SK-N-SH (cell line): Measurements from ENCODE around the gene TMEM39B. TPM values are rescaled to one million over a fixed set of nuclear protein-coding genes. Genes with fewer than 3 reads are reported as not detected.

Experiments
- CTCF ChIA-PET: fragments of 300-600, 350-600 bp; formaldehyde crosslinking; extraction: SDS; loops from one replicate; lab custom pipeline; 2021; lab: Yijun Ruan, JAX
- POLR2A ChIA-PET: fragments of 350-600 bp; sonication (Branson Sonifier 250); formaldehyde crosslinking; extraction: SDS; loops from one replicate; lab custom pipeline; 2020; ENCODE audit warnings: antibody characterized with exemption, inconsistent platforms; lab: Yijun Ruan, JAX
- DNase-seq: peaks from one replicate; pipeline ENCODE4 v3.0.0; 2012
- H2AFZ ChIP-seq: fragments of 200-600 bp; sonication (generic); 2 replicates; pipeline ENCODE4 v1.8.1; 2016; ENCODE audit warnings: antibody characterized with exemption, mild to moderate bottlenecking, low read depth
- H3F3A ChIP-seq: fragments of 200-600 bp; sonication (generic); replicated peaks from 2 replicates; pipeline ENCODE3; 2016; ENCODE audit warnings: antibody characterized with exemption, mild to moderate bottlenecking; ENCODE audit not compliant: insufficient read depth
- H3K27ac ChIP-seq, 2 experiments: fragments of 200-500 bp in 1 of 2; fragments of 200-600 bp in 1 of 2; sonication (Bioruptor generic) in 1 of 2; sonication (generic), shearing (Covaris generic) in 1 of 2; 2 replicates each; pipeline versions ENCODE4 v1.5.1 to v1.6.1; 2014 to 2016; ENCODE audit warnings: low read depth in 2 of 2, inconsistent platforms in 1 of 2, low read length in 1 of 2, mild to moderate bottlenecking in 1 of 2, mixed read lengths in 1 of 2
- H3K27me3 ChIP-seq: fragments of 200-600 bp; sonication (generic), shearing (Covaris generic); 2 replicates; pipeline ENCODE4 v1.6.1; 2016; ENCODE audit warnings: mixed run types; ENCODE audit not compliant: insufficient read depth
- H3K36me3 ChIP-seq, 2 experiments: fragments of 200-500 bp in 1 of 2; fragments of 200-600 bp in 1 of 2; sonication (Bioruptor generic) in 1 of 2; sonication (generic) in 1 of 2; replicated peaks in 1 of 2; 2 replicates each; pipeline versions ENCODE3 to v1.5.1; 2014 to 2016; ENCODE audit warnings: low read length in 1 of 2, mild to moderate bottlenecking in 1 of 2; ENCODE audit not compliant: insufficient read depth in 2 of 2, control insufficient read depth in 1 of 2
- H3K4me1 ChIP-seq, 2 experiments: fragments of 200-500 bp in 1 of 2; fragments of 200-600 bp in 1 of 2; sonication (Bioruptor generic) in 1 of 2; sonication (generic), shearing (Covaris generic) in 1 of 2; 2 replicates each; pipeline versions ENCODE4 v1.5.1 to v1.6.1; 2014 to 2016; ENCODE audit warnings: low read depth in 1 of 2, low read length in 1 of 2, mixed run types in 1 of 2; ENCODE audit not compliant: insufficient read depth in 2 of 2, control insufficient read depth in 1 of 2
- H3K4me2 ChIP-seq: fragments of 200-600 bp; sonication (generic), shearing (Covaris generic); 2 replicates; pipeline ENCODE4 v1.6.1; 2017; ENCODE audit warnings: mixed run types
- H3K4me3 ChIP-seq, 2 experiments: fragments of 200-500 bp in 1 of 2; fragments of 200-600 bp in 1 of 2; sonication (Bioruptor generic) in 1 of 2; sonication (generic), shearing (Covaris generic) in 1 of 2; 2 replicates each; pipeline versions ENCODE4 v1.5.1 to v1.8.1; 2014 to 2016; ENCODE audit warnings: low read depth in 2 of 2, inconsistent platforms in 1 of 2, low read length in 1 of 2, mild to moderate bottlenecking in 1 of 2, mixed read lengths in 1 of 2, moderate library complexity in 1 of 2
- H3K79me2 ChIP-seq: fragments of 200-600 bp; sonication (generic); 2 replicates; pipeline ENCODE4 v1.8.1; 2017; ENCODE audit warnings: mild to moderate bottlenecking; ENCODE audit not compliant: insufficient read depth
- H3K9ac ChIP-seq: fragments of 200-600 bp; sonication (generic); 2 replicates; pipeline ENCODE4 v1.6.1; 2017; ENCODE audit warnings: mixed run types
- H3K9me2 ChIP-seq: fragments of 200-600 bp; sonication (generic); 2 replicates; pipeline ENCODE4 v1.6.1; 2017; ENCODE audit warnings: mixed run types
- H3K9me3 ChIP-seq: fragments of 200-600 bp; sonication (generic); 2 replicates; pipeline ENCODE4 v1.6.1; 2017; ENCODE audit warnings: mixed run types, mild to moderate bottlenecking, moderate library complexity
- H4K20me1 ChIP-seq: fragments of 200-600 bp; sonication (generic); 2 replicates; pipeline ENCODE4 v1.6.1; 2017; ENCODE audit warnings: mild to moderate bottlenecking, mixed run types; ENCODE audit not compliant: insufficient read depth
- EP300 ChIP-seq, 2 experiments: IDR thresholded peaks; 2 replicates each; pipeline versions ENCODE4 v1.4.0 to v1.6.1; 2012; ENCODE audit warnings: borderline replicate concordance in 1 of 2, low read depth in 1 of 2, low read length in 1 of 2
- EZH2phosphoT487 ChIP-seq: fragments of 200-600 bp; sonication (generic); IDR thresholded peaks from 2 replicates; pipeline ENCODE4 v1.6.1; 2017; ENCODE audit warnings: low read depth, mixed run types, mild to moderate bottlenecking, antibody characterized with exemption, moderate library complexity, borderline replicate concordance
- GABPA ChIP-seq: IDR thresholded peaks from 2 replicates; pipeline ENCODE4 v1.4.0; 2012; ENCODE audit warnings: low read depth, mild to moderate bottlenecking
- IRF3 ChIP-seq: fragments of 150-350 bp; IDR thresholded peaks from 2 replicates; pipeline ENCODE4 v1.6.1; 2016; ENCODE audit warnings: mild to moderate bottlenecking, low read depth, low read length
- MEF2A ChIP-seq: IDR thresholded peaks from 2 replicates; pipeline ENCODE4 v1.4.0; 2012; ENCODE audit warnings: low read depth, borderline replicate concordance
- MXI1 ChIP-seq: IDR thresholded peaks from 2 replicates; pipeline ENCODE4 v1.6.1; 2012; ENCODE audit warnings: mild to moderate bottlenecking, low read depth, low read length, improper control_type of control experiment
- NRF1 ChIP-seq: IDR thresholded peaks from 2 replicates; pipeline ENCODE4 v1.6.1; 2012; ENCODE audit warnings: low read depth, mild to moderate bottlenecking, low read length
- RCOR1 ChIP-seq: fragments of 150-350 bp; IDR thresholded peaks from 2 replicates; pipeline ENCODE4 v1.6.1; 2017; ENCODE audit warnings: antibody characterized with exemption, low read length
- RXRA ChIP-seq: IDR thresholded peaks from 2 replicates; pipeline ENCODE4 v1.4.0; 2012; ENCODE audit warnings: low read depth, mild to moderate bottlenecking, borderline replicate concordance
- SMC3 ChIP-seq: IDR thresholded peaks from 2 replicates; pipeline ENCODE4 v1.6.1; 2012; ENCODE audit warnings: low read depth, low read length, improper control_type of control experiment
- TAF1 ChIP-seq: IDR thresholded peaks from 2 replicates; pipeline ENCODE4 v1.6.1; 2012; ENCODE audit warnings: low read depth, mild to moderate bottlenecking, low read length, moderate library complexity, borderline replicate concordance
- YY1 ChIP-seq: IDR thresholded peaks from 2 replicates; pipeline ENCODE4 v1.4.0; 2012; ENCODE audit warnings: low read depth, mild to moderate bottlenecking
- WGBS: methylation state at CpG from one replicate; pipeline ENCODE4 v1.1.6; 2017; ENCODE audit warnings: low lambda C conversion rate; 5-methylcytosine and 5-hydroxymethylcytosine counted together
- polyA plus RNA-seq, 3 experiments: library from polyadenylated mRNA; depleted of rRNA; stranded (reverse); fragments of >200 nt; gene quantifications; 2 replicates each; pipeline ENCODE4 v1.2.3, GENCODE V29; 2012
- TF ChIP-seq, protein P1 (sequence below): IDR thresholded peaks from 2 replicates; pipeline ENCODE4 v1.4.0; 2012; ENCODE audit warnings: low read depth
- TF ChIP-seq, protein P2 (sequence below): IDR thresholded peaks from 2 replicates; pipeline ENCODE4 v1.6.1; 2012; ENCODE audit warnings: mild to moderate bottlenecking, low read depth, low read length, moderate library complexity

TMEM39B gene
- polyA plus RNA-seq, 1 of the 3 experiments (the other 2 are of a cell fraction) = 25.1 TPM

- DNase-seq = no peak
- peak overlapping the region in 1 of 2 experiments; percentile 8; a peak in 1 of 4 replicates for H3K27ac ChIP-seq
- H3K4me2 ChIP-seq = no peak overlapping the region
- H4K20me1 ChIP-seq = peaks cover 30% of the 10 kb centered on the region; the same call in 1 of the 2 replicates
- TF ChIP-seq RXRA (no peak), EP300 (IDR thresholded peaks at IDR 0.05; ENCODE audit: borderline replicate concordance in 1 of 2, low read depth in 1 of 2, low read length in 1 of 2) (no peak), MXI1 (no peak), YY1 (no peak)
- TF ChIP-seq, protein P1, sequence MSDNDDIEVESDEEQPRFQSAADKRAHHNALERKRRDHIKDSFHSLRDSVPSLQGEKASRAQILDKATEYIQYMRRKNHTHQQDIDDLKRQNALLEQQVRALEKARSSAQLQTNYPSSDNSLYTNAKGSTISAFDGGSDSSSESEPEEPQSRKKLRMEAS = no peak
- H3K4me1 ChIP-seq = no peaks in the 10 kb centered on the region; a peak in 1 of 4 replicates
- H3K36me3 ChIP-seq = peaks cover 44 to 97% of the 10 kb centered on the region in 2 experiments
- no peaks in the 10 kb centered on the region for H3K9me3 ChIP-seq
- H3K4me3 ChIP-seq = no peak overlapping the region
- H2AFZ ChIP-seq = no peak overlapping the region
- H3F3A ChIP-seq = peaks cover 53% of the 10 kb centered on the region
- POLR2A ChIA-PET = interaction anchor here (0.6 to 1.5 kb wide), 2 partner anchors 9 to 12 kb away, joined by 3 to 5 read pairs; no protein-coding TSS in a partner anchor
- H3K27me3 ChIP-seq = no peaks in the 10 kb centered on the region
- H3K79me2 ChIP-seq = no peaks in the 10 kb centered on the region; the same call in none of the 2 replicates
- H3K9me2 ChIP-seq = no peaks in the 10 kb centered on the region
- H3K9ac ChIP-seq = no peak overlapping the region
- CTCF ChIA-PET = no interaction called here
Observed at GRCh38 chr1:32047701-32048100, 25.0 kb upstream of the TMEM39B start.

- Histone ChIP-seq H4K20me1 (peaks cover 25% of the 10 kb centered on the region; the same call in 1 of the 2 replicates), H3K36me3 (peaks cover 51 to 97% of the 10 kb centered on the region in 2 experiments), H3K27ac (no peak overlapping the region), H3K9ac (no peak overlapping the region), H3K4me1 (no peaks in the 10 kb centered on the region; a peak in 1 of 4 replicates), H2AFZ (no peak overlapping the region), H3K4me2 (no peak overlapping the region), H3K4me3 (no peak overlapping the region), H3K9me3 (no peaks in the 10 kb centered on the region), H3K27me3 (no peaks in the 10 kb centered on the region), H3F3A (peaks cover 48% of the 10 kb centered on the region), H3K9me2 (no peaks in the 10 kb centered on the region), H3K79me2 (peaks cover 4% of the 10 kb centered on the region)
- TF ChIP-seq EZH2phosphoT487 = no peak
- TF ChIP-seq MEF2A = no peak
- no peak for TF ChIP-seq TAF1
- no peak for DNase-seq
- POLR2A ChIA-PET = interaction anchor here (1.5 kb wide), 1 partner anchor 9 kb away, joined by 5 read pairs; no protein-coding TSS in a partner anchor
- CTCF ChIA-PET = interaction anchor here (2.6 kb wide), 1 partner anchor 9 kb away, joined by 8 read pairs; no protein-coding TSS in a partner anchor
- 73% methylated on average over 2 of the region's 2 CpGs for WGBS
Observed at GRCh38 chr1:32048440-32048839, 24.3 kb upstream of the TMEM39B start.

- Histone ChIP-seq H3K9me3 (no peaks in the 10 kb centered on the region), H2AFZ (no peak overlapping the region), H4K20me1 (peaks cover 40% of the 10 kb centered on the region; the same call in 1 of the 2 replicates), H3F3A (peaks cover 42% of the 10 kb centered on the region), H3K9me2 (no peaks in the 10 kb centered on the region), H3K79me2 (peaks cover 36% of the 10 kb centered on the region), H3K4me3 (no peak overlapping the region), H3K4me1 (no peaks in the 10 kb centered on the region; a peak in 2 of 4 replicates), H3K9ac (no peak overlapping the region), H3K27ac (peak overlapping the region in 1 of 2 experiments; percentile 7; a peak in 1 of 4 replicates), H3K36me3 (peaks cover 72 to 96% of the 10 kb centered on the region in 2 experiments), H3K4me2 (no peak overlapping the region), H3K27me3 (no peaks in the 10 kb centered on the region)
- 92% methylated on average over 1 of the region's 1 CpG for WGBS
- POLR2A ChIA-PET = no interaction called here
- CTCF ChIA-PET = interaction anchor here (0.6 to 2.6 kb wide), 3 partner anchors 11 to 176 kb away, joined by 3 to 10 read pairs (median 4); partner anchors contain the start of gene TMEM39B
- DNase-seq = no peak
- no peak for TF ChIP-seq GABPA
- no peak for TF ChIP-seq RCOR1
- TF ChIP-seq MEF2A = no peak
- no peak for TF ChIP-seq IRF3
- no peak for TF ChIP-seq NRF1
- TF ChIP-seq RXRA = no peak
- no peak for TF ChIP-seq EP300 (IDR thresholded peaks at IDR 0.05; ENCODE audit: borderline replicate concordance in 1 of 2, low read depth in 1 of 2, low read length in 1 of 2)
- TF ChIP-seq EZH2phosphoT487 = no peak
- TF ChIP-seq, protein P2, sequence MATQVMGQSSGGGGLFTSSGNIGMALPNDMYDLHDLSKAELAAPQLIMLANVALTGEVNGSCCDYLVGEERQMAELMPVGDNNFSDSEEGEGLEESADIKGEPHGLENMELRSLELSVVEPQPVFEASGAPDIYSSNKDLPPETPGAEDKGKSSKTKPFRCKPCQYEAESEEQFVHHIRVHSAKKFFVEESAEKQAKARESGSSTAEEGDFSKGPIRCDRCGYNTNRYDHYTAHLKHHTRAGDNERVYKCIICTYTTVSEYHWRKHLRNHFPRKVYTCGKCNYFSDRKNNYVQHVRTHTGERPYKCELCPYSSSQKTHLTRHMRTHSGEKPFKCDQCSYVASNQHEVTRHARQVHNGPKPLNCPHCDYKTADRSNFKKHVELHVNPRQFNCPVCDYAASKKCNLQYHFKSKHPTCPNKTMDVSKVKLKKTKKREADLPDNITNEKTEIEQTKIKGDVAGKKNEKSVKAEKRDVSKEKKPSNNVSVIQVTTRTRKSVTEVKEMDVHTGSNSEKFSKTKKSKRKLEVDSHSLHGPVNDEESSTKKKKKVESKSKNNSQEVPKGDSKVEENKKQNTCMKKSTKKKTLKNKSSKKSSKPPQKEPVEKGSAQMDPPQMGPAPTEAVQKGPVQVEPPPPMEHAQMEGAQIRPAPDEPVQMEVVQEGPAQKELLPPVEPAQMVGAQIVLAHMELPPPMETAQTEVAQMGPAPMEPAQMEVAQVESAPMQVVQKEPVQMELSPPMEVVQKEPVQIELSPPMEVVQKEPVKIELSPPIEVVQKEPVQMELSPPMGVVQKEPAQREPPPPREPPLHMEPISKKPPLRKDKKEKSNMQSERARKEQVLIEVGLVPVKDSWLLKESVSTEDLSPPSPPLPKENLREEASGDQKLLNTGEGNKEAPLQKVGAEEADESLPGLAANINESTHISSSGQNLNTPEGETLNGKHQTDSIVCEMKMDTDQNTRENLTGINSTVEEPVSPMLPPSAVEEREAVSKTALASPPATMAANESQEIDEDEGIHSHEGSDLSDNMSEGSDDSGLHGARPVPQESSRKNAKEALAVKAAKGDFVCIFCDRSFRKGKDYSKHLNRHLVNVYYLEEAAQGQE = no peak
- TF ChIP-seq SMC3 = no peak
Observed at GRCh38 chr1:32051706-32052105, 21.0 kb upstream of the TMEM39B start.
